Suprapubic skin (tissue), 4 donors: Measurements from ENCODE around the gene MAPK8IP2.

Experiments
- CTCF ChIP-seq, 2 donors: fragments of 200-600 bp in 1 of 2; fragments of 450-650 bp in 1 of 2; sonication (generic) in 1 of 2; IDR thresholded peaks; one replicate each; pipeline ENCODE4 v1.5.1; 2016 to 2019; ENCODE audit warnings: antibody characterized with exemption in 2 of 2, mild to moderate bottlenecking in 1 of 2, moderate library complexity in 1 of 2
- EP300 ChIP-seq: sonication (generic); formaldehyde crosslinking; IDR thresholded peaks from one replicate; pipeline ENCODE4 v1.6.1; 2017; ENCODE audit warnings: antibody characterized with exemption
- POLR2A ChIP-seq, 2 donors: fragments of 450-650 bp; IDR thresholded peaks; one replicate each; pipeline ENCODE4 v1.6.1; 2017; ENCODE audit warnings: antibody characterized with exemption in 2 of 2, mild to moderate bottlenecking in 2 of 2, moderate library complexity in 2 of 2
- POLR2AphosphoS5 ChIP-seq, 3 donors: sonication (generic); formaldehyde crosslinking; IDR thresholded peaks; one replicate each; pipeline ENCODE4 v1.6.1; 2017; ENCODE audit warnings: antibody characterized with exemption in 3 of 3

GRCh38 chr22:50657925-50658324 lies 57.3 kb downstream of the MAPK8IP2 start:
- TF ChIP-seq CTCF (IDR thresholded peaks at IDR 0.05) (no peak), POLR2AphosphoS5 (IDR thresholded peaks at IDR 0.05) (no peak), POLR2A (IDR thresholded peaks at IDR 0.05) (no peak), EP300 (no peak)
